ENCODE data around the gene MAGI1. TPM values are rescaled to one million over a fixed set of nuclear protein-coding genes. Genes with fewer than 3 reads are reported as not detected.
A peak's percentile ranks its signal among the peaks of the same experiment; 100 is the strongest.

MAGI1 gene
- total RNA-seq, 2 donors from 2014 or later: 38.6 to 45.1 TPM

DNA sequence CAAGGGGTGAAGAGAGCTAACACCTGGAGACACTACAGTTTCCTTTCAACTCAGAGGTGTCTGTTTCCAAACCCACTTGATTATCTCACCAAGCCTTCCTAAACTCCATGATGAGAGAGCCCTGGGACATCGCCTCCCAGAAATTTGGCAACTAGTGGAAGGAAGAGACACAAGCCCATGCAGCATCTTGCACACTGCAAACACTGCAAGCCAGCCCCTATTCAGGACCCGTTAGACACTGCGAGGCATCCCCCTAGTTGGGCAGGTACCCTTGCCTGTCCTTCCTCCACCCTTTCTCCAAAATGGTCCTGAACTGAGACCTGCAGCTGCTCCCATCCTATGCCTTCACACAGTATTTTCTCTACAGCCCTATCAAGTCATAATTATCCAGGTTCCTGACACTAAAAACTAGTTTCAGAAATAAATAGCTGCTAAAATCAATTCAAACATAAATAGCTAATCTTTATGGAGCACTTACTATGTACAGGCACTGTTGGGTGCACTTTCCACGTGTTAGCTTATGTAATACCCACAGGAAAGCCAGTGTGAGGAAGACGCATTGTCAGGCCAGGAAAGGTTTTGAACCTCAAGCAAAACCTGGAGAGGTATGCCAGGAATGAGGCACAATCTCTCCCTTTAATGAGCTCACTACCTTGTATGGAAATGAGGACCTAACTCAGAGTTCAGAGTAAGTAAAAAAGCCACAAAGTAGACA lies 2.8 kb downstream of the MAGI1 start:
- Mint-ChIP-seq H3K4me1 (peaks cover 27% of the 10 kb centered on the region), H3K36me3 (ENCODE audit: low read depth) (peaks cover 3% of the 10 kb centered on the region), H3K27me3 (ENCODE audit: insufficient read depth) (peaks cover 6% of the 10 kb centered on the region), H3K4me3 (peak overlapping the region; percentile 98), H3K9me3 (no peaks in the 10 kb centered on the region), H3K27ac (peak overlapping the region; percentile 97)
- 39 to 54% methylated on average over 5 of the region's 5 CpGs for WGBS, 2 experiments (ENCODE audit: insufficient coverage in 1 of 2, insufficient read length in 1 of 2)
- H3K4me1 ChIP-seq (ENCODE audit: control insufficient read depth, insufficient read depth, low read length): peaks cover 5% of the 10 kb centered on the region
- no peaks in the 10 kb centered on the region for H3K9me3 ChIP-seq (ENCODE audit: control insufficient read depth, low read length)
- H3K36me3 ChIP-seq (ENCODE audit: control insufficient read depth, insufficient read depth, low read length): no peaks in the 10 kb centered on the region
- no peaks in the 10 kb centered on the region for H3K27me3 ChIP-seq (ENCODE audit: control insufficient read depth, insufficient read depth, low read length, poor library complexity, severe bottlenecking)
- H3K4me3 ChIP-seq (ENCODE audit: low read length): peak overlapping the region; percentile 94
- H3K27ac ChIP-seq (ENCODE audit: low read depth, low read length): no peak overlapping the region
- peak overlapping the region; percentile 87 for H3K9ac ChIP-seq (ENCODE audit: extremely low read depth, low read length, poor library complexity, severe bottlenecking)
- DNase-seq: peak; percentile 76
- TF ChIP-seq, protein P1, sequence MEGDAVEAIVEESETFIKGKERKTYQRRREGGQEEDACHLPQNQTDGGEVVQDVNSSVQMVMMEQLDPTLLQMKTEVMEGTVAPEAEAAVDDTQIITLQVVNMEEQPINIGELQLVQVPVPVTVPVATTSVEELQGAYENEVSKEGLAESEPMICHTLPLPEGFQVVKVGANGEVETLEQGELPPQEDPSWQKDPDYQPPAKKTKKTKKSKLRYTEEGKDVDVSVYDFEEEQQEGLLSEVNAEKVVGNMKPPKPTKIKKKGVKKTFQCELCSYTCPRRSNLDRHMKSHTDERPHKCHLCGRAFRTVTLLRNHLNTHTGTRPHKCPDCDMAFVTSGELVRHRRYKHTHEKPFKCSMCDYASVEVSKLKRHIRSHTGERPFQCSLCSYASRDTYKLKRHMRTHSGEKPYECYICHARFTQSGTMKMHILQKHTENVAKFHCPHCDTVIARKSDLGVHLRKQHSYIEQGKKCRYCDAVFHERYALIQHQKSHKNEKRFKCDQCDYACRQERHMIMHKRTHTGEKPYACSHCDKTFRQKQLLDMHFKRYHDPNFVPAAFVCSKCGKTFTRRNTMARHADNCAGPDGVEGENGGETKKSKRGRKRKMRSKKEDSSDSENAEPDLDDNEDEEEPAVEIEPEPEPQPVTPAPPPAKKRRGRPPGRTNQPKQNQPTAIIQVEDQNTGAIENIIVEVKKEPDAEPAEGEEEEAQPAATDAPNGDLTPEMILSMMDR (conservative IDR thresholded peaks at IDR 0.05): no peak

GRCh38 chr3:66033241-66034138 lies 5.2 kb downstream of the MAGI1 start:
- TF ChIP-seq, protein P1 (conservative IDR thresholded peaks at IDR 0.05): no peak
- peak; percentile 45 for DNase-seq
- WGBS, 2 experiments (ENCODE audit: insufficient coverage in 1 of 2, insufficient read length in 1 of 2): 92 to 100% methylated on average over 3 of the region's 3 CpGs
- peaks cover 3% of the 10 kb centered on the region for H3K36me3 Mint-ChIP-seq (ENCODE audit: low read depth)
- H3K4me1 ChIP-seq (ENCODE audit: control insufficient read depth, insufficient read depth, low read length): peaks cover 5% of the 10 kb centered on the region
- no peaks in the 10 kb centered on the region for H3K9me3 ChIP-seq (ENCODE audit: control insufficient read depth, low read length)
- H3K4me3 Mint-ChIP-seq: no peak overlapping the region
- no peaks in the 10 kb centered on the region for H3K36me3 ChIP-seq (ENCODE audit: control insufficient read depth, insufficient read depth, low read length)
- no peak overlapping the region for H3K27ac Mint-ChIP-seq
- no peak overlapping the region for H3K27ac ChIP-seq (ENCODE audit: low read depth, low read length)
- H3K4me1 Mint-ChIP-seq: peaks cover 22% of the 10 kb centered on the region
- H3K27me3 ChIP-seq (ENCODE audit: control insufficient read depth, insufficient read depth, low read length, poor library complexity, severe bottlenecking): no peaks in the 10 kb centered on the region
- no peak overlapping the region for H3K4me3 ChIP-seq (ENCODE audit: low read length)
- H3K27me3 Mint-ChIP-seq (ENCODE audit: insufficient read depth): no peaks in the 10 kb centered on the region
- no peak overlapping the region for H3K9ac ChIP-seq (ENCODE audit: extremely low read depth, low read length, poor library complexity, severe bottlenecking)
- H3K9me3 Mint-ChIP-seq: no peaks in the 10 kb centered on the region

DNA sequence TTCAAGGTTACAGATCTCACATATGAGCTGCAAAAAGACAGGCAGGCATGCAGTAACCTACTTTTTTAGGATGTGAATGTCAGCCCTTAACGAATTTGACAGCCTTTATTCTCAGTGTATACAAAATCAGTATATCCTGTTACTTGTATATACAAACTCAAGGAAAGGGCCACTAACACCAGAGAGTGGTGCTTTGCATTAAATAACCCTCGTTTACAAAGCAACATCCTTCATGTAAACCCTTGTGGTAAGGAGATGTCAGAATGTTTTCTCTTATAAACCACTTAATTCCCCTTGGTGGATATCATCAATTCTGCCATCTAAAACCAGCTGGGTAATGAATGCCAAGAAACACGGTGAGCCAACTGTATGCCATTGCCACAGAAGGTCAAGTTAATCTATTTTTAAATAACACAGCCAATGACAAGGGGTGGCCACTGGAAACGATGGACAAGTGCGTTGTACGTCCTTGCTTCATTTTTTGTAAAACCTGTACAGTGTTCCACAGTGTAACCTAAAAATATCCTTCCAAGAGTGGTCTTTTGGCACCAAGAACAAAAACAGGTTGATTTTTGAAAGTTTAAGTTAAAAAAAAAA lies 7.5 kb downstream of the MAGI1 start:
- no peaks in the 10 kb centered on the region for H3K36me3 ChIP-seq (ENCODE audit: control insufficient read depth, insufficient read depth, low read length)
- H3K27me3 ChIP-seq (ENCODE audit: control insufficient read depth, insufficient read depth, low read length, poor library complexity, severe bottlenecking): no peaks in the 10 kb centered on the region
- peak; percentile 12 for DNase-seq
- WGBS, 2 experiments (ENCODE audit: insufficient coverage in 1 of 2, insufficient read length in 1 of 2): 93 to 94% methylated on average over 4 to 6 of the region's 6 CpGs
- TF ChIP-seq, protein P1 (conservative IDR thresholded peaks at IDR 0.05): no peak
- no peak overlapping the region for H3K9ac ChIP-seq (ENCODE audit: extremely low read depth, low read length, poor library complexity, severe bottlenecking)
- peaks cover 5% of the 10 kb centered on the region for H3K4me1 ChIP-seq (ENCODE audit: control insufficient read depth, insufficient read depth, low read length)
- Mint-ChIP-seq H3K9me3 (no peaks in the 10 kb centered on the region), H3K36me3 (ENCODE audit: low read depth) (peaks cover 3% of the 10 kb centered on the region), H3K4me3 (no peak overlapping the region), H3K4me1 (peaks cover 15% of the 10 kb centered on the region), H3K27ac (no peak overlapping the region), H3K27me3 (ENCODE audit: insufficient read depth) (no peaks in the 10 kb centered on the region)
- no peak overlapping the region for H3K27ac ChIP-seq (ENCODE audit: low read depth, low read length)
- H3K9me3 ChIP-seq (ENCODE audit: control insufficient read depth, low read length): no peaks in the 10 kb centered on the region
- H3K4me3 ChIP-seq (ENCODE audit: low read length): no peak overlapping the region
